ENCODE measurements around the gene DCTN2. TPM values are rescaled to one million over a fixed set of nuclear protein-coding genes. Genes with fewer than 3 reads are reported as not detected.
A peak's percentile ranks its signal among the peaks of the same experiment; 100 is the strongest.

Gene DCTN2
- total RNA-seq, 4 donors from 2014 or later: 164 to 199 (median 193) TPM

GRCh38 chr12:57549203-57549908 is 2.4 kb upstream of the DCTN2 start:
- no peak overlapping the region for H3K27ac ChIP-seq
- no peaks in the 10 kb centered on the region for H3K36me3 ChIP-seq
- TF ChIP-seq POLR2A (IDR thresholded peaks at IDR 0.05) (no peak), CTCF (IDR thresholded peaks at IDR 0.05) (no peak)
- DNase-seq: no peak
- H3K4me3 ChIP-seq (replicated peaks in 1 of 3): peak overlapping the region in 1 of 3 donors; percentile 29
- peaks cover 12 to 23% of the 10 kb centered on the region in 2 donors for H3K4me1 ChIP-seq
- WGBS, 2 donors: 44 to 49% methylated on average over 10 to 12 of the region's 13 CpGs
- intact Hi-C loops (cut with DNase I): no loop called here
- H3K9me3 ChIP-seq: no peaks in the 10 kb centered on the region
- H3K27me3 ChIP-seq: no peaks in the 10 kb centered on the region

- DNase-seq: no peak
- TF ChIP-seq POLR2A (IDR thresholded peaks at IDR 0.05): no peak
- TF ChIP-seq CTCF (IDR thresholded peaks at IDR 0.05): no peak
- Histone ChIP-seq H3K4me1 (peaks cover 12 to 23% of the 10 kb centered on the region in 2 donors), H3K36me3 (no peaks in the 10 kb centered on the region), H3K9me3 (no peaks in the 10 kb centered on the region), H3K27me3 (no peaks in the 10 kb centered on the region), H3K4me3 (replicated peaks in 1 of 3) (no peak overlapping the region), H3K27ac (no peak overlapping the region)
- intact Hi-C loops (cut with DNase I): no loop called here
- WGBS, 2 donors: 40 to 43% methylated on average over 2 of the region's 2 CpGs
Measured at GRCh38 chr12:57548488-57548887, 1.5 kb upstream of the DCTN2 start.

- DNase-seq: no peak
- Histone ChIP-seq H3K36me3 (no peaks in the 10 kb centered on the region), H3K9me3 (no peaks in the 10 kb centered on the region), H3K4me1 (peaks cover 12 to 23% of the 10 kb centered on the region in 2 donors), H3K4me3 (replicated peaks in 1 of 3) (no peak overlapping the region), H3K27me3 (no peaks in the 10 kb centered on the region), H3K27ac (no peak overlapping the region)
- WGBS, 2 donors: 95 to 96% methylated on average over 2 of the region's 2 CpGs
- intact Hi-C loops (cut with DNase I): no loop called here
- TF ChIP-seq POLR2A (IDR thresholded peaks at IDR 0.05) (no peak), CTCF (IDR thresholded peaks at IDR 0.05) (no peak)
Measured at GRCh38 chr12:57548013-57548315, 972 bp upstream of the DCTN2 start.

GRCh38 chr12:57547288-57548012 is 458 bp upstream of the DCTN2 start:
- peaks cover 12 to 23% of the 10 kb centered on the region in 2 donors for H3K4me1 ChIP-seq
- 21 to 22% methylated on average over 9 of the region's 9 CpGs for WGBS, 2 donors

More at GRCh38 chr12:57547288-57548012, 458 bp upstream of the DCTN2 start:
- Histone ChIP-seq H3K9me3 (no peaks in the 10 kb centered on the region), H3K27me3 (no peaks in the 10 kb centered on the region), H3K36me3 (no peaks in the 10 kb centered on the region), H3K4me3 (replicated peaks in 1 of 3) (peak overlapping the region in 1 of 3 donors; percentile 66), H3K27ac (peak overlapping the region in 1 of 3 donors; percentile 68)
- TF ChIP-seq POLR2A (IDR thresholded peaks at IDR 0.05) (no peak), CTCF (IDR thresholded peaks at IDR 0.05) (no peak)
- intact Hi-C loops (cut with DNase I): loop anchor here (2.0 kb wide), 1 partner anchor 59 kb away; the partner anchor contains the start of gene MARS1
- DNase-seq: no peak

Measured in thyroid gland (tissue), 4 donors.